Stimulated activated CD8-positive, alpha-beta memory T cell treated with anti-CD3 and anti-CD28 coated beads, Interleukin-15, amount 100 ng/mL, for 4 hours (primary cell): Measurements from ENCODE around the gene POLD1.
"Not testable (repeated sequence)": the region's sequence is repeated elsewhere in the genome, so short reads cannot be mapped to it uniquely, and the experiment has no call there.

Source experiments
- DNase-seq, 2 donors: peaks; one replicate each; pipeline ENCODE4 v3.0.0-alpha.2; 2020; ENCODE audit warnings: low read depth in 2 of 2

Gene POLD1

DNA sequence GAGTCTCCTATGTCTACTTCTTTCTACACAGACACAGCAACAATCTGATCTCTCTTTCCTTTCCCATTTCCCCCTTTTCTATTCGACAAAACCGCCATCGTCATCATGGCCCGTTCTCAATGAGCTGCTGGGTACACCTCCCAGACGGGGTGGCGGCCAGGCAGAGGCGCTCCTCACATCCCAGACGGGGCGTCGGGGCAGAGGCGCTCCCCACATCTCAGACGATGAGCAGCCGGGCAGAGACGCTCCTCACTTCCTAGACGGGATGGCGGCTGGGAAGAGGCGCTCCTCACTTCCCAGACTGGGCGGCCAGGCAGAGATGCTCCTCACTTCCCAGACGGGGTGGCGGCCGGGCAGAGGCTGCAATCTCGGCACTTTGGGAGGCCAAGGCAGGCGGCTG is 6.8 kb downstream of the POLD1 start:
- not testable (repeated sequence) for DNase-seq

DNA sequence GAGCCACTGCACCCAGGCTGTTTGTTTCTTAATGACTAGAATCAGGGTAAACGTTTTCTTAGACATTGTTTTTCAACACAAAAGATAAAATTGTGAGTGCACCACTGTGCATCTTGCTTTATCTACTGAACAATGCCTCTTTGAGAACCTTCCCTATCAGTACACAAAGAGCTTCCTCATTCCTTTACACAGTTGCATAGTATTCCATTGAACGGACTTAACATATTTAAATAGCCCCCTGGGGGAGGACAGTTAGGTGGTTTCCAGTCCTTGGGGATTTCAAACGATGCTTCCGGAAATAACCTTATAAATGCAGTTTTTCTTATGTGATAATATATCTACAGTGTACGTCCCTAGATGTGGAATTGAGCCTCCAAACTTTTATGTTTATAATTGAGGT is 8.6 kb downstream of the POLD1 start:
- DNase-seq = no peak

DNA sequence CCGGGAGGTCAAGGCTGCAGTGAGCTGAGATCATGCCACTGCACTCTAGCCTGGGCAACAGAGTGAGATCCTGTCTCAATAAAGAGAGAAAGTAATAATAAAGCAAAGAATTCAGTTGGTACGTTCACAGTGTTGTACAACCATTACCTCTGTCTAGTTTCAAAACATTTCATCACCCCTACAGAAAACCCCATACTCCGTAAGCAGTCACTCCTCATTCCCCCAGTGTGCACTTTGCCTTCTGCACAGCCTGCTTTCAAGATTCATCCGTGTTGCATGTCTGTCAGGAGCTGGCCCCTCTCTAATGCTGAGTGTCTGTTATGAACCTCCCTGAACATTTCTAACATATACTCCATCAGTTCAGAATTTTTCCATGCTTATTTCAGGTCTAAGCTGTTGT is 9.4 kb downstream of the POLD1 start:
- DNase-seq = no peak

DNA sequence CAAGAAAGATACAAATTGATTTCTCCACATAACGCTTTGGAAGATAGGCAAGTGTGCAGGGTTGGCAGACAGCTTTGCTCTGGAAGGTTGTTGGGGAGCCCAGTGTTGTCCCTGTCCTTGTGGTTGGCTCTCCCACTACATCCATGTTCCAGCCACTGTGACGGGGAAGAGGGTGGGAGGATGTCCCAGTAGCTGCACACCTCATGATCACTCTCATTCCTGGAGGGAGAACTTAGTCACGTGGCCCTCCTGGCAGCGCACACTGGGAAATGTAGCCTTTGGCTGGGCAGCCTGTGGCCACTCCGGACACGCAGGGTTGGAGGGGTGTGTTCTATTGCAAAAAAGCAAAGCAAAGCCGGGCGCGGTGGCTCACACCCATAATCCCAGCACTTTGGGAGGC is 9.9 kb downstream of the POLD1 start:
- no peak for DNase-seq

DNA sequence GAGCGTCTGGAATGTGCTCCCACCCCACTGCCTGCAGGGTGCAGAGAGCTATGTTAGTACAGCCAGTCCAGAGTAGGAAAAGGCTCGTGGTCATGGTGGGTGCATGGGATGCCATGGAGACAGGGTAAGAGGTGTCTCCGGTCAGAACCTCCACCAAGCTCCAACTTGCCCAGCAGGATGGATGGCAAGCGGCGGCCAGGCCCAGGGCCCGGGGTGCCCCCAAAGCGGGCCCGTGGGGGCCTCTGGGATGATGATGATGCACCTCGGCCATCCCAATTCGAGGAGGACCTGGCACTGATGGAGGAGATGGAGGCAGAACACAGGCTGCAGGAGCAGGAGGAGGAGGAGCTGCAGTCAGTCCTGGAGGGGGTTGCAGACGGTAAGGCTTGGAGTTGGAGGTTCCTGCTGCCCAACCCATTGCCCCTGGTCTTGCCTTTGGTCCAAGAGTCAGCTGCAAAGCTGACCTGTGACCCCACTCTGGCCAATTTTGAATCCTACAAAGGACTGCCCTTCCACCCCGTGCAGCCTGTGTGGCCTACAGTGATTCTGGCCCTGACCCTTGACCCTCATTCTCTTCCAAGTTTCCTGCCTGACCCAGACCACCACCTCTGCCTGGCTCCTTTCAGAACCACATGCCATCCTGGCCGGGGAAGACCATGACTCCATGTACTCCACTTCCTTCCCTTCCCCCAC is 14.7 kb downstream of the POLD1 start:
- DNase-seq = no peak

DNA sequence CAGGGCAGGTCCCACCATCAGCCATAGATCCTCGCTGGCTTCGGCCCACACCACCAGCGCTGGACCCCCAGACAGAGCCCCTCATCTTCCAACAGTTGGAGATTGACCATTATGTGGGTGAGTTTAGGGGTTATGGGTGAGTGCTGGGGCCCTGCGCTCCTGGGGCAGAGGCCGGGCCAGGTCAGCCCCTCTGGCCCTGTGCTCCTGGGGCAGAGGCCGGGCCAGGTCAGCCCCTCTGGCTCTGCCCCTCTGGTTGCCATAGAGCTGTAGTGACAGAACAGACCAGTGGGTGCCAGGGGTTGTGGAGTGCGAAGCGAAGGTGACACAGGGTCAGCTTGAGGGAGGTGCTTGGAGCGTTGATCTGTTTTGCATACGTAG is 15.2 kb downstream of the POLD1 start:
- no peak for DNase-seq

DNA sequence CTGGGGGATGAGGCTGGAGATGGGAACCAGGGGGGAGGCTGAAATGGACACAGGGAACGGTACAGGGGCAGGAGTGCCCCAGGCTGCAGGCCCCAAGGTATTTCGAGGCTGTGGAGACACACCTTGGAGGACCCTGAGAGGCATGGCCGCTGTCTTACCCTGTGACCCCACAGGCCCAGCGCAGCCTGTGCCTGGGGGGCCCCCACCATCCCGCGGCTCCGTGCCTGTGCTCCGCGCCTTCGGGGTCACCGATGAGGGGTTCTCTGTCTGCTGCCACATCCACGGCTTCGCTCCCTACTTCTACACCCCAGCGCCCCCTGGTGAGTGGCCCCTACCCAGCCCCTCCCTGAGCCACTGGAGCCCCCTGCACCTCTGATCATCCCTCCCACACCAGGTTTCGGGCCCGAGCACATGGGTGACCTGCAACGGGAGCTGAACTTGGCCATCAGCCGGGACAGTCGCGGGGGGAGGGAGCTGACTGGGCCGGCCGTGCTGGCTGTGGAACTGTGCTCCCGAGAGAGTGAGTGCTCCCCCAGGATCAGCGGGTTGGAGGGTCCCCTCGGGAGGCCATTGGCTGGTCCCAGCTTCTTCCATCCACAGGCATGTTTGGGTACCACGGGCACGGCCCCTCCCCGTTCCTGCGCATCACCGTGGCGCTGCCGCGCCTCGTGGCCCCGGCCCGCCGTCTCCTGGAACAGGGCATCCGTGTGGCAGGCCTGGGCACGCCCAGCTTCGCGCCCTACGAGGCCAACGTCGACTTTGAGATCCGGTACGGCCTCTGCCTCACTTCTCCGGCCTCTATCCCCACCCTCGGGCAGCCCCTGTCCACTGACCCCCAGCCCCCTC is 17.7 kb downstream of the POLD1 start:
- no peak for DNase-seq

DNA sequence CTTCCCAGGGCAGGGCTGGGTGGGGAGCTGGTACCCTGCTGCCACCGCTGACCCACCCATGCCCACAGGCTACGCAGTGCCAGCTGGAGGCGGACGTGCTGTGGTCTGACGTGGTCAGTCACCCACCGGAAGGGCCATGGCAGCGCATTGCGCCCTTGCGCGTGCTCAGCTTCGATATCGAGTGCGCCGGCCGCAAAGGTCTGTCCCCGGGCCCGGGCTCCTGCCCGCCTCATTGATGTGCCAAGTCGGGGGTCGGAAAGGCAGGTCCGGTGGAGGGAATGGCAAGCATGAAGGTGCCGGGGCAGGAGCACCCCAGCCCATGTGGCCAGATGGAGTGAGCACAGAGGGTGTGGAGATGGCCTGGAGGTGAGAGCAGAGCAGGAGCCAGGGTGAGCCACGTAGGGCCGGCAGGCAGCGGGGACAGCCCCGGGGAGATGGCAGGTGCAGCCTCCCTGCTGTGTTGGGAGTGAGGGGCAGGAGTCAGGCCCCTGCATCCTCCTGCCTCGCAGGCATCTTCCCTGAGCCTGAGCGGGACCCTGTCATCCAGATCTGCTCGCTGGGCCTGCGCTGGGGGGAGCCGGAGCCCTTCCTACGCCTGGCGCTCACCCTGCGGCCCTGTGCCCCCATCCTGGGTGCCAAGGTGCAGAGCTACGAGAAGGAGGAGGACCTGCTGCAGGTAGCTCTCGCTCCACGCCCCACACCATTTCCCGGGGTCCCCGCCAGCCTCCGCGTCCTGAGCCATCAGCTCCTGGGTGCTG is 18.6 kb downstream of the POLD1 start:
- no peak for DNase-seq

DNA sequence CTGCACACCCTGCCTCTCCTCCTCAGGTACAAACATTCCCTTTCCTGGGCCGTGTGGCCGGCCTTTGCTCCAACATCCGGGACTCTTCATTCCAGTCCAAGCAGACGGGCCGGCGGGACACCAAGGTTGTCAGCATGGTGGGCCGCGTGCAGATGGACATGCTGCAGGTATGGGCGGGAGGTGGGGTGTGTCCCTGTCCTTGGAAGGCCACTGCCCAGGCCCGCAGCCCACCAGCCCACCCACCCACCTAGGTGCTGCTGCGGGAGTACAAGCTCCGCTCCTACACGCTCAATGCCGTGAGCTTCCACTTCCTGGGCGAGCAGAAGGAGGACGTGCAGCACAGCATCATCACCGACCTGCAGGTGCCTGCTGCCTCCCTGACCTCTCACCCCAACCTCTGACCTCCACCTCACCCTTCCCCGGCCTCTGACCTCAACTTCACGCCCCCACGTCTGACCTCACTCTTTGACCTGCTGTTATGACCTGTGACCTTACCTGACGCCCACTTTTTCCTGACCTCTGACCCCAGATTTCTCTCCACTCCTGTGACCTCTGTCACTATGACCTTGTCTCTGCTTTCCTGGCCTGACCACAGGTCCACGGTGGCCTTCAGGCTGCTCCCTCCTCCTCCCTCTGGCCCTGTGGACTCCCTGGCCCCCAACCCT is 22.1 kb downstream of the POLD1 start:
- no peak for DNase-seq

DNA sequence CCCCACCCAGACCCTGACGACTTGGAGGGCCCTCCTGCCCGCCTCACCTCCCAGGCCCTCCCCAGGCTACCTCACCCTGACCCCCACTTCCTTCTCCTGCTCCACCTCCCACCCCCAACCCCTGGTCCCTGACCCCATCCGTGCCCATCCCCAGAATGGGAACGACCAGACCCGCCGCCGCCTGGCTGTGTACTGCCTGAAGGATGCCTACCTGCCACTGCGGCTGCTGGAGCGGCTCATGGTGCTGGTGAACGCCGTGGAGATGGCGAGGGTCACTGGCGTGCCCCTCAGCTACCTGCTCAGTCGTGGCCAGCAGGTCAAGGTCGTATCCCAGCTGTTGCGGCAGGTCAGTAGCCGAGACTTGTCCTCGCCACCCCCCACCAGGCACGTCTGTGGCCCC is 22.7 kb downstream of the POLD1 start:
- no peak for DNase-seq

DNA sequence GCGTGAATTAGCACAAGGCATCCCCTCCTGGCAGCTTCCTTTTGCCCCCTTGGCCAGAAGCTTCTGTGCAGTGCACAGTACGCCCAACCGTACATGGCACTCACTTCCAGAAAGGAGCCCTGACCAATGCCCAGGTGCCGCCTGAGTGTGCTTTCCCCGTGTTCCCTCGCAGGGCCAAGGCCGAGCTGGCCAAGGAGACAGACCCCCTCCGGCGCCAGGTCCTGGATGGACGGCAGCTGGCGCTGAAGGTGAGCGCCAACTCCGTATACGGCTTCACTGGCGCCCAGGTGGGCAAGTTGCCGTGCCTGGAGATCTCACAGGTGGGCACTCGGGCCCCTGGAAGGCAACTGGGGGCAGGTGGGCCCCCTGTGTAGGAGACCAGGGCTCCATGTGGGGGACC is 25.2 kb downstream of the POLD1 start:
- DNase-seq = no peak

DNA sequence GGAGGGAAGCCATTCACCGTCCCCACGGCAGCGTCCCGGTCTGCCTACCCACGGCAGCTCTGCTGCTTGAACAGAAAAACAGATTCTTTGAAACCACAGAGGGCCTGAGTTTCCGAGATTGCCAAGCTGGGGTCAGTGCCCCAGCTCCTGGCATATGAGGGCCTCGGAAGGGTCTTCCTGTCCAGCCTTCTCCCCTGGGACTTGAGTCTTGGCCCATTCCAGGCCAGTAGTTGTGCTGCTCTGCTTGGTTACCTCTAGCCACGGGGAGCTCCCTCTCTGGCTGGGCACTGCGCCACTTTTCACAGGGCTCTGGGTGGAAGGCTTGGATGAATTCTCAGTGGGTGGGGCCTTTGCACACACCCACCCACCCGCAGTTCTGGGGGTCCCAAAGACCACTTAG is 26.0 kb downstream of the POLD1 start:
- DNase-seq = no peak

DNA sequence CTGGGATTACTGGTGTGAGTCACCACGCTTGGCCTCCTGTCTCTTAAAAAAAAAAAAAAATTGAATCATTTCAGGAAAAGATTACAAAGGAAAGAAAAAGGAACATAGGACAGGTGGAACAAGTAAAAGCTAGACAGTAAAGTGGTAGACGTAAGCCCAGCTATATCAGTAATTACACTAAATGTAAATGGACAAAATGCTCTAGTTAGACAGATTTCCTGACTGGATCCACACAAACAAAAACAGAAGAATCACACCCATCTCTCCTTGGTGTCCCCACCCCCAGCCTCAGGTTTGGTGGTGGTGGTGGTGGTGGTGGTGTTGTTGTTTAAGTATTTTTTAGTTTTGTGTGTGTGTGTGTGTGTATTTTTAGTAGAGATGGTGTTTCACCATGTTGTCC is 28.3 kb downstream of the POLD1 start:
- no peak for DNase-seq

DNA sequence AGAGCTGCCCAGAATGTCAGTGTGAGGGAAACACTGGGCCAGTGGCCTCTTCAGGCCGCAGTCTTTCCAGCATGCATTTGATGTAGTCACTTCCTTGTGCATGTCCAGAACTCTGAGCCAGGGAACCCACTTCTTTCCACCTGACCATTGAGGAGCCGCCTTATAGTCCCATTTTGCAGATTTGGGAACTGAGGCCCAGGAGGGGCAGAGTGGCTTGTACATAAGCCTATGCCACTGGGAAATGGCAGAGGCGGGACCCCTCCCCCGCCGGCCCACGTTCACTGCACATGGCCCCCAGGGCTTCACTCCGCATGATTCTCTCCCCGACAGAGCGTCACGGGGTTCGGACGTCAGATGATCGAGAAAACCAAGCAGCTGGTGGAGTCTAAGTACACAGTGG is 28.9 kb downstream of the POLD1 start:
- DNase-seq = no peak

DNA sequence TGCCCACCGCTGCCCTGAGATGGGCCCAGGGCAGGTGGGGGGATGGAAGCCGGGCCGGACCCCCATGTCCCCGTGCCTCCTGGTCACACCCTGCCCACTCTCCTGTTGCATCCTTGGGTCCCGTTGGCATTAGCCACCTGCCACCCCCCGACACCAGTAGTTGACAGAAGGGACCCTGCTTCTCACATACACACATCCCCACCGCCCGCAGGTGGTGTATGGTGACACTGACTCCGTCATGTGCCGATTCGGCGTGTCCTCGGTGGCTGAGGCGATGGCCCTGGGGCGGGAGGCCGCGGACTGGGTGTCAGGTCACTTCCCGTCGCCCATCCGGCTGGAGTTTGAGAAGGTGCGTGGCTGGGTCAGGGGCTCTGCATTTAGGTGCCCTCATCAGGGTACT is 29.4 kb downstream of the POLD1 start:
- no peak for DNase-seq

DNA sequence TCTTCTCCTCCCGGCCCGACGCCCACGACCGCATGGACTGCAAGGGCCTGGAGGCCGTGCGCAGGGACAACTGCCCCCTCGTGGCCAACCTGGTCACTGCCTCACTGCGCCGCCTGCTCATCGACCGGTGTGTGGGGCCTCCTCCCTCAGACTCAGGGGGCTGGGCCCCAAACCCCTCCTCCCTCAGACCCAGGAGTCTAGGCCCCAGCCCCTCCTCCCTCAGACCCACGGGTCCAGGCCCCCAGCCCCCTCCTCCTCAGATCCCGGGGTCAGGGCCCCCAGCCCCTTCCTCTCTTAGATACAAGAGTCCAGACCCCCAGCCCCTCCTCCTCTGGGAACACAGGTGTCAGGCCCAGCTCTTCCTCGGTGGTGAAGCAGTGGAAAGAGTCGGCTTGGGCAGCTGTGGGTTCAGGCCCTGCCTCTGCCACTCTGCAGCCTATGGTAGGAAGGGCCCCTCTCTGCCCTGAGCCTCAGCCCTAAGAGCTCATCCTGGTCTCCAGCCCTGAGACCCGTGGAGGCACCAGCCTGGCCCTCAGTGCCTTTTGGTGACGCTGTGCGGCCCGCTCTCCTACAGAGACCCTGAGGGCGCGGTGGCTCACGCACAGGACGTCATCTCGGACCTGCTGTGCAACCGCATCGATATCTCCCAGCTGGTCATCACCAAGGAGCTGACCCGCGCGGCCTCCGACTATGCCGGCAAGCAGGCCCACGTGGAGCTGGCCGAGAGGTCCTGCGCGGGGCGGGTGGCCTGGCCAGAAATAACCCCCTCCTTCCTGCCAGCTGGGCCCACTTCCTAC is 30.9 kb downstream of the POLD1 start:
- DNase-seq = peak; percentile 46 to 48

DNA sequence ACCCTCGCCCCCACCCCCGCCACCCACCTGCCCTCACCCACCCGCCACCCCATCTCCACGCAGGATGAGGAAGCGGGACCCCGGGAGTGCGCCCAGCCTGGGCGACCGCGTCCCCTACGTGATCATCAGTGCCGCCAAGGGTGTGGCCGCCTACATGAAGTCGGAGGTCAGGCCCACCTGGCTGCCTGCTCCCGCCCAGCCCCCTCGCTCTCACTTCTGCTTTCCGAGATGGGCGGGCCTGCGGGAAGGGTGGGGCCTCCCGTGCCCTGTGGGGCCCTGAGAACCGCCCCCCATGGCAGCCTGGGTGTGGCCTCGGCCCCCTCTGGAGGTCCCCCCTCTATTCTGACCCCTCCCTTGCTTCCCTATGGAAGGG is 31.5 kb downstream of the POLD1 start:
- no peak for DNase-seq

DNA sequence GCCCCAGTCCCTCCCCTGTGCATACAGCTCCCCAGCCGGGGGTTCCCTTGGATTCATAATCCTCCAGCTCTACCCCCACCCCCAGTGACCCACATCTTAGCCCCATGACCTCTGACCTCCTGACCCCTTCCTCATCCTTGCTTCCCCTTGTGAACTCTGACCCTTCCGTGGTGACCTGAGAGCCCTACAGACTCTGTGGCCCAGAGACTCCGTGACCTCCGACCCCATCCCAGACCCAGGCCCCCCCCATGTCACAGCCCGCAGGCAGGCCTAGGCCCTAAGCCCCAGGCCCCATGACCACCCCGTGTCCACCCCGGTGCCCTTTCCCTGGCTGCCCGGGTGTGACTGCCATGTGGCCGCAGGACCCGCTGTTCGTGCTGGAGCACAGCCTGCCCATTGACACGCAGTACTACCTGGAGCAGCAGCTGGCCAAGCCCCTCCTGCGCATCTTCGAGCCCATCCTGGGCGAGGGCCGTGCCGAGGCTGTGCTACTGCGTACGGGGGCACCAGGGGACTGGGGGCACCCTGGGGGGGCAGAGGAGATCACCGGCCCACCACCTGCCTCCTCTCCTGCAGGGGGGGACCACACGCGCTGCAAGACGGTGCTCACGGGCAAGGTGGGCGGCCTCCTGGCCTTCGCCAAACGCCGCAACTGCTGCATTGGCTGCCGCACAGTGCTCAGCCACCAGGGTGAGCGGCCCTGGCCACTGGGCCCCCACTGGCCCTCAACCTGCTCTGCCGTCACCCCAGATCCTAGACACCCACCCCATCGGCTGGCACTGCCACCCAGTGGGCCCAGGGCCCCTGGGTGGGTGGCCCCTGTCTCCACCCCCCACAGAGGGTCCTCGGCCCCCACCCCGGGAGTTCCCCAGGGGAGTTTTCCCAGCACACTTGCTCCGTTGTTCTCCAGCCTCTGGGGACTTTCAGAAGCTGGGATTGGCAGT is 32.2 kb downstream of the POLD1 start:
- no peak for DNase-seq

DNA sequence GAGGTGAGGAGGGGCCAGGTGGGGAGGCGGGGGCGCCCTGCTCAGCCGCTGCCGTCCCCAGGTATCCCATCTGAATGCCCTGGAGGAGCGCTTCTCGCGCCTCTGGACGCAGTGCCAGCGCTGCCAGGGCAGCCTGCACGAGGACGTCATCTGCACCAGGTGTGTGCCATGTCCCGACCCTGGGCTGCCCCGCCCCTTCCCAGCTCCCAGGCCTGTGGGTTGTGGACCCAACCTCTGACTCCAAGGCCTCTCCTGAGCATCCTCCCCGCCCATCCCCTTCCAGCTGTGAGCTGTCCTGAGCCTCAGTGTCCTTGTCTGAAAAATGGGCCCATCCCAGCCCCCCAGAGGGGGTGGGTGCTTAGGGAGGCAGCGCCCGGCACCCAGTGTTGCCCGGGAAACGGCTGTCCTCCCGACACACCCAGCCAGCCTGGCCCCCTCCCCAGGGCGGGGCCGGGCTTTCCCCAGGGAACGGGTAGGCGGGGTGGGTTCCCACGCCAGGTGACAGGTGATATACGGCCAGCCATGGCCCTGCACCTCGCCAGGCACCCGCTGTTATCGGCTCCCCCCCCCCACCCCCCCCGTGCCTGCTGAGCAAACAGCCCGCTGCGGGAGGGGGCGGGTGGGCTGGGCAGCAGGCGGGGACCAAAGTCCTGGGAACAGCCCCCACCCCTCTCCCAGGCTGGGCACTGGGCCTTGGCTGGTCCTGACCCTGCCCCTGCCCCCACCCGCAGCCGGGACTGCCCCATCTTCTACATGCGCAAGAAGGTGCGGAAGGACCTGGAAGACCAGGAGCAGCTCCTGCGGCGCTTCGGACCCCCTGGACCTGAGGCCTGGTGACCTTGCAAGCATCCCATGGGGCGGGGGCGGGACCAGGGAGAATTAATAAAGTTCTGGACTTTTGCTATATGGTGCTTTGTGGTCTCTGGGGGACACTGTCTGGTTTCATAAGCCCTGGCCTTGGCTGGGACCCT is 33.2 kb downstream of the POLD1 start:
- DNase-seq = no peak
